Mesothelial cell of epicardium (in vitro differentiated cells): ENCODE results near the gene KLHL15. TPM values are rescaled to one million over a fixed set of nuclear protein-coding genes. Genes with fewer than 3 reads are reported as not detected.
A peak's percentile ranks its signal among the peaks of the same experiment; 100 is the strongest.
"Not testable (repeated sequence)": the region's sequence is repeated elsewhere in the genome, so short reads cannot be mapped to it uniquely, and the experiment has no call there.

Source experiments
- DNase-seq, 2 experiments: peaks; one replicate each; pipeline ENCODE4 v3.0.0; 2021; ENCODE audit warnings: low spot score in 2 of 2; ENCODE audit not compliant: unreplicated experiment in 2 of 2
- H3K27ac Mint-ChIP-seq: 2 replicates; pipeline ENCODE4 v1.8.0; 2021; ENCODE audit warnings: mixed read lengths
- H3K27me3 Mint-ChIP-seq: 2 replicates; pipeline ENCODE4 v1.8.0; 2021; ENCODE audit warnings: low read depth, mixed read lengths
- H3K36me3 Mint-ChIP-seq: 2 replicates; pipeline ENCODE4 v1.8.0; 2021; ENCODE audit warnings: mixed read lengths
- H3K4me1 Mint-ChIP-seq: 2 replicates; pipeline ENCODE4 v1.8.0; 2021; ENCODE audit warnings: mixed read lengths
- H3K4me3 Mint-ChIP-seq: 2 replicates; pipeline ENCODE4 v1.8.0; 2021; ENCODE audit warnings: mild to moderate bottlenecking, moderate library complexity, mixed read lengths
- H3K9me3 Mint-ChIP-seq: 2 replicates; pipeline ENCODE4 v1.8.0; 2021; ENCODE audit warnings: mixed read lengths
- CTCF ChIP-seq: fragments of 200-600 bp; sonication (generic); IDR thresholded peaks from one replicate; pipeline ENCODE4 v1.5.0; 2021; ENCODE audit warnings: antibody characterized with exemption; ENCODE audit not compliant: unreplicated experiment
- total RNA-seq: library from RNA; stranded (reverse); gene quantifications from 3 replicates; pipeline ENCODE4 v1.2.1, GENCODE V29; 2021

The KLHL15 gene
- total RNA-seq, 1 donor from 2014 or later: 21.9 TPM

- peak overlapping the region; percentile 55 for H3K27ac Mint-ChIP-seq
- H3K4me3 Mint-ChIP-seq: no peak overlapping the region
- no peaks in the 10 kb centered on the region for H3K9me3 Mint-ChIP-seq
- peaks cover 15% of the 10 kb centered on the region for H3K36me3 Mint-ChIP-seq
- peaks cover 34% of the 10 kb centered on the region for H3K4me1 Mint-ChIP-seq
- TF ChIP-seq CTCF: no peak
- H3K27me3 Mint-ChIP-seq: no peaks in the 10 kb centered on the region
- DNase-seq: no peak
These were observed 45.3 kb downstream of the KLHL15 start for GRCh38 chrX:23981711-23982110.

GRCh38 chrX:23981222-23981621 lies 45.8 kb downstream of the KLHL15 start:
- H3K27me3 Mint-ChIP-seq: no peaks in the 10 kb centered on the region
- H3K27ac Mint-ChIP-seq: peak overlapping the region; percentile 55
- H3K4me3 Mint-ChIP-seq: no peak overlapping the region
- no peak for DNase-seq
- peaks cover 34% of the 10 kb centered on the region for H3K4me1 Mint-ChIP-seq
- peaks cover 11% of the 10 kb centered on the region for H3K36me3 Mint-ChIP-seq
- no peak for TF ChIP-seq CTCF
- H3K9me3 Mint-ChIP-seq: no peaks in the 10 kb centered on the region

- Mint-ChIP-seq H3K27ac (peak overlapping the region; percentile 15), H3K36me3 (peaks cover 9% of the 10 kb centered on the region), H3K27me3 (no peaks in the 10 kb centered on the region), H3K4me3 (no peak overlapping the region), H3K4me1 (peaks cover 31% of the 10 kb centered on the region), H3K9me3 (no peaks in the 10 kb centered on the region)
- TF ChIP-seq CTCF: no peak
- DNase-seq: no peak
These were observed 47.0 kb downstream of the KLHL15 start for GRCh38 chrX:23980011-23980441.

GRCh38 chrX:23978491-23978890 lies 48.5 kb downstream of the KLHL15 start:
- no peaks in the 10 kb centered on the region for H3K27me3 Mint-ChIP-seq
- no peak for DNase-seq
- H3K4me1 Mint-ChIP-seq: peaks cover 27% of the 10 kb centered on the region
- peaks cover 9% of the 10 kb centered on the region for H3K36me3 Mint-ChIP-seq
- no peak for TF ChIP-seq CTCF
- no peak overlapping the region for H3K4me3 Mint-ChIP-seq
- H3K27ac Mint-ChIP-seq: no peak overlapping the region
- H3K9me3 Mint-ChIP-seq: no peaks in the 10 kb centered on the region

- H3K27me3 Mint-ChIP-seq, H3K27ac Mint-ChIP-seq, DNase-seq, H3K9me3 Mint-ChIP-seq, H3K36me3 Mint-ChIP-seq, H3K4me1 Mint-ChIP-seq, H3K4me3 Mint-ChIP-seq: not testable (repeated sequence)
These were observed 61.4 kb downstream of the KLHL15 start for GRCh38 chrX:23965630-23966029.

- H3K36me3 Mint-ChIP-seq: no peaks in the 10 kb centered on the region
- H3K27me3 Mint-ChIP-seq: no peaks in the 10 kb centered on the region
- no peak for DNase-seq
- peaks cover 14% of the 10 kb centered on the region for H3K4me1 Mint-ChIP-seq
- no peak overlapping the region for H3K4me3 Mint-ChIP-seq
- no peak overlapping the region for H3K27ac Mint-ChIP-seq
- TF ChIP-seq CTCF: no peak
- peaks cover 8% of the 10 kb centered on the region for H3K9me3 Mint-ChIP-seq
These were observed 62.8 kb downstream of the KLHL15 start for GRCh38 chrX:23964191-23964590.
